Stomach smooth muscle (tissue), 2 donors: ENCODE measurements around the gene VGLL3.
"Not testable (repeated sequence)": the region's sequence is repeated elsewhere in the genome, so short reads cannot be mapped to it uniquely, and the experiment has no call there.

Experiments used
- H3K27ac ChIP-seq: one replicate; pipeline ENCODE4 v1.7.0; 2013; ENCODE audit warnings: mild to moderate bottlenecking, low read length, inconsistent platforms
- H3K27me3 ChIP-seq, 2 donors: one replicate each; pipeline ENCODE4 v1.7.0; 2013; ENCODE audit warnings: low read length in 2 of 2; ENCODE audit not compliant: insufficient read depth in 2 of 2, control insufficient read depth in 1 of 2
- H3K36me3 ChIP-seq, 2 donors: one replicate each; pipeline ENCODE4 v1.7.0; 2013; ENCODE audit warnings: low read length in 2 of 2; ENCODE audit not compliant: control insufficient read depth in 2 of 2, insufficient read depth in 2 of 2
- H3K4me1 ChIP-seq: one replicate; pipeline ENCODE4 v1.7.0; 2013; ENCODE audit warnings: low read length; ENCODE audit not compliant: control insufficient read depth, insufficient read depth
- H3K4me3 ChIP-seq, 2 donors: one replicate each; pipeline ENCODE4 v1.7.0; 2013; ENCODE audit warnings: low read length in 2 of 2
- H3K9ac ChIP-seq, 2 donors: one replicate each; pipeline ENCODE4 v1.7.0; 2013; ENCODE audit warnings: low read length in 2 of 2, mild to moderate bottlenecking in 1 of 2
- H3K9me3 ChIP-seq, 2 donors: one replicate each; pipeline ENCODE4 v1.7.0; 2013; ENCODE audit warnings: low read length in 2 of 2; ENCODE audit not compliant: control insufficient read depth in 2 of 2
- donor health status: healthy.
- donor health status: Pancreatic carcinoma.

Gene VGLL3

GRCh38 chr3:86990734-86991481 is at the start of gene VGLL3:
Gene VGLL3 (minus strand): TSS chr3:86991149. CDS start chr3:86990743, 406 bp downstream.
- Histone ChIP-seq H3K27ac (no peak within 1 kb of the TSS), H3K27me3 (peaks cover 5 to 13% of the 10 kb centered on the region in 2 donors), H3K9ac (peak within 1 kb of the TSS; percentile 31 to 48), H3K4me3 (peak within 1 kb of the TSS; percentile 77 to 80), H3K4me1 (peaks cover 4% of the 10 kb centered on the region), H3K9me3 (no peaks in the 10 kb centered on the region), H3K36me3 (no peaks in the 10 kb centered on the region)

GRCh38 chr3:87037652-87038051 is 46.7 kb upstream of the VGLL3 start:
- Histone ChIP-seq H3K36me3 (no peaks in the 10 kb centered on the region), H3K9me3 (no peaks in the 10 kb centered on the region), H3K27me3 (no peaks in the 10 kb centered on the region), H3K9ac (no peak overlapping the region), H3K27ac (no peak overlapping the region), H3K4me3 (no peak overlapping the region), H3K4me1 (no peaks in the 10 kb centered on the region)

- H3K4me3 ChIP-seq: no peak overlapping the region
- no peaks in the 10 kb centered on the region for H3K4me1 ChIP-seq
- H3K9ac ChIP-seq: no peak overlapping the region
- H3K27me3 ChIP-seq: no peaks in the 10 kb centered on the region
- H3K27ac ChIP-seq: no peak overlapping the region
- no peaks in the 10 kb centered on the region for H3K36me3 ChIP-seq
- H3K9me3 ChIP-seq: no peaks in the 10 kb centered on the region
Measured at GRCh38 chr3:87036671-87037070, 45.7 kb upstream of the VGLL3 start.

GRCh38 chr3:87035339-87035738 is 44.4 kb upstream of the VGLL3 start:
- no peaks in the 10 kb centered on the region for H3K27me3 ChIP-seq
- H3K36me3 ChIP-seq: no peaks in the 10 kb centered on the region
- no peak overlapping the region for H3K4me3 ChIP-seq
- H3K9me3 ChIP-seq: no peaks in the 10 kb centered on the region
- no peak overlapping the region for H3K27ac ChIP-seq
- no peaks in the 10 kb centered on the region for H3K4me1 ChIP-seq
- no peak overlapping the region for H3K9ac ChIP-seq

GRCh38 chr3:87033205-87033604 is 42.3 kb upstream of the VGLL3 start:
- H3K4me1 ChIP-seq: no peaks in the 10 kb centered on the region

GRCh38 chr3:87025661-87026645 is 35.0 kb upstream of the VGLL3 start:
- Histone ChIP-seq H3K4me1 (no peaks in the 10 kb centered on the region), H3K27ac (no peak overlapping the region), H3K36me3 (no peaks in the 10 kb centered on the region)

More at GRCh38 chr3:87033205-87033604, 42.3 kb upstream of the VGLL3 start:
- H3K27ac ChIP-seq: no peak overlapping the region
- no peak overlapping the region for H3K9ac ChIP-seq
- H3K9me3 ChIP-seq: no peaks in the 10 kb centered on the region
- no peaks in the 10 kb centered on the region for H3K27me3 ChIP-seq
- H3K36me3 ChIP-seq: no peaks in the 10 kb centered on the region
- no peak overlapping the region for H3K4me3 ChIP-seq

GRCh38 chr3:87017370-87017769 is 26.4 kb upstream of the VGLL3 start:
- not testable (repeated sequence) for H3K27me3 ChIP-seq, H3K36me3 ChIP-seq, H3K9me3 ChIP-seq, H3K27ac ChIP-seq, H3K4me3 ChIP-seq, H3K4me1 ChIP-seq, H3K9ac ChIP-seq

More at GRCh38 chr3:87025661-87026645, 35.0 kb upstream of the VGLL3 start:
- H3K9ac ChIP-seq: no peak overlapping the region
- H3K4me3 ChIP-seq: no peak overlapping the region
- H3K9me3 ChIP-seq: no peaks in the 10 kb centered on the region
- no peaks in the 10 kb centered on the region for H3K27me3 ChIP-seq

GRCh38 chr3:87009271-87009670 is 18.3 kb upstream of the VGLL3 start:
- Histone ChIP-seq H3K36me3 (no peaks in the 10 kb centered on the region), H3K27ac (no peak overlapping the region), H3K27me3 (no peaks in the 10 kb centered on the region), H3K4me1 (no peaks in the 10 kb centered on the region), H3K9ac (no peak overlapping the region), H3K9me3 (peaks cover 0 to 4% of the 10 kb centered on the region in 2 donors), H3K4me3 (no peak overlapping the region)

- Histone ChIP-seq H3K36me3 (no peaks in the 10 kb centered on the region), H3K9me3 (peaks cover 0 to 4% of the 10 kb centered on the region in 2 donors), H3K27me3 (no peaks in the 10 kb centered on the region), H3K4me1 (no peaks in the 10 kb centered on the region), H3K4me3 (no peak overlapping the region), H3K27ac (no peak overlapping the region), H3K9ac (no peak overlapping the region)
Measured at GRCh38 chr3:87006844-87007439, 16.0 kb upstream of the VGLL3 start.

- Histone ChIP-seq H3K9me3 (peaks cover 0 to 4% of the 10 kb centered on the region in 2 donors), H3K4me1 (no peaks in the 10 kb centered on the region), H3K4me3 (no peak overlapping the region), H3K9ac (no peak overlapping the region), H3K36me3 (no peaks in the 10 kb centered on the region), H3K27ac (no peak overlapping the region), H3K27me3 (no peaks in the 10 kb centered on the region)
Measured at GRCh38 chr3:87004883-87005282, 13.9 kb upstream of the VGLL3 start.
